Measurements from ENCODE around the gene GPA33.
A peak's percentile ranks its signal among the peaks of the same experiment; 100 is the strongest.

Gene GPA33

DNA sequence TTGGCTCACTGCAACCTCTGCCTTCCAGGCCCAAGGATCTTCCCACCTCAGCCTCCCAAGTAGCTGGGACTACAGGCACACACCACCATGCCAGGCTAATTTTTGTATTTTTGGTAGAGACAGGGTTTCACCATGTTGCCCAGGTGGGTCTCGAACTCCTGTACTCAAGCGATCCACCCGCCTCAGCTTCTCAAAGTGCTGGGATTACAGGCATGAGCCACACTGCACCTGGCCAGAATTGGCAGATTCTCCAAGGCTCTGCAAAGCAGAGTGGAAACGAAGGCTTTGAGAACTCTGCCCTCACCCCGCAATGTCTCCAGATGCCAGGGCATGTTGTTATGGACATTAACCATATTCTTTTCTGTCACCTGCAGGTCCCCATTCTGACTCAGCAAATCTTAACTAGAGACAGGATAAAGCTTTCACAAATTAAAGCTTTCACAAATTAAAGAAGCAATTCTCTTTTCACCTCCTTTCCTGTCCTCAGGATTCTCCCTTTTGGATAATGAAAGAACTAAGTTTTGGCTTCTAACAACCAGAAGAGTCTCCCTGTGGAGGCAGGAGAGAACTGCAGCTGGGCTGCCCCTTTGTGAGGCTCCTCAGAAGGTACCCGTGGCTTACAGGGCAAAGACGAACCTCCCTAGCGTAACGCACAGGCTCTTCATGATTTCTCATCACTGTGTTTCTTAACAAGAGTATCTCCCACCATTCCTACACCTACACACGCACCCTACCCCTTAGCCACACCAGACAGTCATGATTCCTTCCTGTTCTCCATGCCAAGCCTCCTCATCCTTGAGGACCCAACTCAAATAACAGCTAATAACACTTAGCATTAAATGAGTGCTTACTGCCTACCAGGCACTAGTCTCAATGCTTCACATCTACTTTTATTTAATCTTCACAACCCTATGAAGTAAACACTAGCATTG lies 29.8 kb downstream of the GPA33 start:
- DNase-seq (ENCODE audit: low read depth) = peak; percentile 4
- TF ChIP-seq, protein P1, sequence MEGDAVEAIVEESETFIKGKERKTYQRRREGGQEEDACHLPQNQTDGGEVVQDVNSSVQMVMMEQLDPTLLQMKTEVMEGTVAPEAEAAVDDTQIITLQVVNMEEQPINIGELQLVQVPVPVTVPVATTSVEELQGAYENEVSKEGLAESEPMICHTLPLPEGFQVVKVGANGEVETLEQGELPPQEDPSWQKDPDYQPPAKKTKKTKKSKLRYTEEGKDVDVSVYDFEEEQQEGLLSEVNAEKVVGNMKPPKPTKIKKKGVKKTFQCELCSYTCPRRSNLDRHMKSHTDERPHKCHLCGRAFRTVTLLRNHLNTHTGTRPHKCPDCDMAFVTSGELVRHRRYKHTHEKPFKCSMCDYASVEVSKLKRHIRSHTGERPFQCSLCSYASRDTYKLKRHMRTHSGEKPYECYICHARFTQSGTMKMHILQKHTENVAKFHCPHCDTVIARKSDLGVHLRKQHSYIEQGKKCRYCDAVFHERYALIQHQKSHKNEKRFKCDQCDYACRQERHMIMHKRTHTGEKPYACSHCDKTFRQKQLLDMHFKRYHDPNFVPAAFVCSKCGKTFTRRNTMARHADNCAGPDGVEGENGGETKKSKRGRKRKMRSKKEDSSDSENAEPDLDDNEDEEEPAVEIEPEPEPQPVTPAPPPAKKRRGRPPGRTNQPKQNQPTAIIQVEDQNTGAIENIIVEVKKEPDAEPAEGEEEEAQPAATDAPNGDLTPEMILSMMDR (IDR thresholded peaks at IDR 0.05; ENCODE audit: low read length, missing control alignments) = peak; percentile 32

DNA sequence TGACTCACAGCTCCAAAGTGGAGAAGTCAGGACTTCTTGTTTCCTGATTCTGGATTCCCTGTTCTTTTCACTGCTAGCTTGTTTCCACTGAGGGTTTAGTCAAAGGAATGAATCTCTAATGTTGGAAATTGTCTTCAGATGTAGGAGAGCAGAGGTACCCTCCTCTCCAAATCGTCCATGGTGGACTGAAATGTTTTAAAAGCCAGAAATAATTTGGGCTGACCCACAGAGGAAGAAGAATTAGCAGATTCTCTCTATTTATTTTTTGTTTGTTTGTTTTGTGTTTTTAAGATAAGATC lies 30.4 kb downstream of the GPA33 start:
- TF ChIP-seq, protein P1 (IDR thresholded peaks at IDR 0.05; ENCODE audit: low read length, missing control alignments) = no peak
- no peak for DNase-seq (ENCODE audit: low read depth)
- no peak overlapping the region for H3K4me3 ChIP-seq (replicated peaks; ENCODE audit: low read depth, low read length)

More for the DNA sequence above, 29.8 kb downstream of the GPA33 start:
- H3K4me3 ChIP-seq (replicated peaks; ENCODE audit: low read depth, low read length) = no peak overlapping the region

DNA sequence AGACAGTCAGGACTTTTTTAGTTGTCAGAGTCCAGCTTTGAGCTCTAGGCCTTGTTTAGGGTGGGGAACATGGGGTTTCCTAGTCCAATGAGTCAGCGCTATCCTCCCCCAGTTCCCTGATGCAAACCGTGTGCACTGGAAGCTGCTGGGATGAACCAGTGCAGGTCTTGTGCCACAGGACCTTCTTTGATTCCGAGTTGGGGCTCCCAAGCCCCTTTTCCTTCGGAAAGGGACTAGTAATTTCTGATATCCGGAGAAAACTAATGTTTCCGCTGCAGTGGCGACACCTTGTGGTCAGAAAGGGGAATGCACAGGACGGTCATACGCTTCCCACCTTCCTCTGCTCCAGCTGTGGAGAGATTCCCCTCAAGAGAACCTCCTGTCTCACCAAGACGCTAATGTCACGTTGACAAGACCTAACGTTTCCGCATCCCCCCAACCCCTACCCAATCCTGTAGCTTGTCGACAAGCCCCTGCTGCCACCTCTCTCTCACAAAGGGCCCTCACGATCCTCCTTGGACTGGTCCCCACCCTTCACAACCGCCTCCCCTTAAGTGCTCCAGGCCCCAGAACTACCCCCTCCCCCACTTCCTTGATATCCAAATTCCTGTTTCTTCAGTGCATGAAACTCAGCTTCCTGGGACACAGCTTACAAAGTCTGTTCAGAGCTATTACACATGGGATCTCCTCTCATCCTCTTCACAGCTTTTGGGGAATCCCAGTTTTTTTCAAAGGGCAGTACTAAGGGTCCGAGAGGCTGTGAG lies 30.9 kb downstream of the GPA33 start:
- TF ChIP-seq, protein P1 (IDR thresholded peaks at IDR 0.05; ENCODE audit: low read length, missing control alignments) = peak; percentile 98
- DNase-seq (ENCODE audit: low read depth) = peak; percentile 73
- no peak overlapping the region for H3K4me3 ChIP-seq (replicated peaks; ENCODE audit: low read depth, low read length)

DNA sequence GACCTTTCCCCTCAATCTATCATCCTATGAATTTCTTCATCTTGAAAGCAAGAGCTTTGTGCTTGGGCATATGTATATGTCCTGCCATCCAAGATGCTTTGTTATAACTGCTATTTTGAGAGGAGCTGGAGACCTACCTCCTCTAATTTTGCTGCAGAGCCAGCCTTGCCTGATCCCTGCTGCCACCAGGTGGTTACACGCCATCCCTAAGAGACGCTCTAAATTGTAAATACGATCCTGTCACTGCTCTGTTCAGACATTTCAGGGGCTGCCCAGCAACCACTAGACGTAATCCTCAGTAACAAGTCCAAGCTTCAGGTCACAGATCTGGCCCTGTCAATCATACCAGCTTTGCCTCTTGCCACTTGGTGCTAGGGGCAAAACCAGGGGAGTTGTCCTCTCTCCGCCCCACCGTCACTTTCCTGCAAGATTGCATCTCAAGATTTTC lies 32.9 kb downstream of the GPA33 start:
- no peak overlapping the region for H3K4me3 ChIP-seq (replicated peaks; ENCODE audit: low read depth, low read length)
- TF ChIP-seq, protein P1 (IDR thresholded peaks at IDR 0.05; ENCODE audit: low read length, missing control alignments) = peak; percentile 45
- peak; percentile 37 for DNase-seq (ENCODE audit: low read depth)

DNA sequence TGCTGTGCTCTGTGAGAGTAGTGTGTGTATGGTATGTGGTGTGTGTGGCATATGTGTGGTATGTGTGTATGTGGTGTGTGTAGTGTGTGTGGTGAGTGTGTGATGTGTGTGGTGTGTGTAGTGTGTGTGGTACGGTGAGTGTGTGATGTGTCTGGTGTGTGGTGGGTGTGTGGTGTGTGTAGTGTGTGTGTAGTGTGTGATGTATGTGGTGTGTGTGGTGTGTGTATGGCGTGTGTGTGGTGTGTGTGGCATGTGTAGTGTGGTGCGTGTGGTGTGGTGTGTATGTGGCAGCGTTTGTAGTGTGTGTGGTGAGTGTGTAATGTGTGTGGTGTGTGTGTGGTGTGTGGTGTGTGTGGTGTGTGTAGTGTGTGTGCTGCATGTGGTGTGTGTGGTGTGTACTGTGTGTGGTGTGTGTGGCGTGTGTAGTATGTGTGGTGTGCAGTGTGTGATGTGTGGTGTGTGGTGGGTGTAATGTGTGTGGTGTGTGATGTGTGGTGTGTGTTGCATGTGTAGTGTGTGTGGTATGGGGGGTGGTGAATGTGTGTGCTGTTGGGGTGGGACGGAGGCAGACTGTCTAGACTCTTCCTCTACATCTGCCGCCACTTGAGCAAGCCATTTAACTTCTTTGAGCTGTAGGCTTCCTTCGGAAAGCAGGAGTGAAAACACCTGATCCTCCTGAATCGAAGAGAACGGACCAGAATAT lies 33.5 kb downstream of the GPA33 start:
- DNase-seq (ENCODE audit: low read depth) = peak; percentile 4
- H3K4me3 ChIP-seq (replicated peaks; ENCODE audit: low read depth, low read length) = no peak overlapping the region
- TF ChIP-seq, protein P1 (IDR thresholded peaks at IDR 0.05; ENCODE audit: low read length, missing control alignments) = no peak

DNA sequence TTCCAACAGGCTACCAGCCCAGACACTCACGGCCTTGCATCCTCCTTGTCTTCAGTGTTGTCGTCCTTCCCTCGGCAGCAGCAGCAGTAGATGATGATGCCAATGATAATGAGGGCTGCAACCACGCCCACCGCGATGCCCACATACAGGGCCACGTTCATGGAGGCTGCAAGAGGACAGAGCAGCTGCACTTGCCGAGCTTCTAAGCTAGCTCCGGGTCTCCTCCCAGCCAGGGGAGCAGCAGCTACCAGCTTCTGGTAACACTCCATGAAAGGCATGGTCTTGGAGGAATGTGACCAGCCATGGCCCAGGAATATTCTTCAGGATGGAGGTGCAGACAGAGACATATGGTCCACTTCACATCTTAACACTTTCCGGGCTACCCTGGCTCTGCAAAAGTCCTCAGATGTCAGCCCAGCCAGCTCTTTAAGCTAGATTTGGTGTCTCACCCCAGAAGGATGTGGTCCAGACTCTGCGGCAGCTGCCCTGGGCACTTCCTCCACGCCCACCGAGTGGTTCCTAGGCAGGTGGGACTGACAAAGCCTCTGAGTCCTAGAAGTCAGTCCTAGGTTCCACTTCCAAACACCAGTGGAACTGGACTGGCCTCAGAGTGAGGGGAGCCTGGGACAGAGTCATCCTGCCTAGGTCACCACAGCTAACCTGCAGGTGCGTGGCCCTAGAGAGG lies 35.1 kb downstream of the GPA33 start:
- no peak overlapping the region for H3K4me3 ChIP-seq (replicated peaks; ENCODE audit: low read depth, low read length)
- no peak for DNase-seq (ENCODE audit: low read depth)
- TF ChIP-seq, protein P1 (IDR thresholded peaks at IDR 0.05; ENCODE audit: low read length, missing control alignments) = no peak

Data from fibroblast of pulmonary artery (primary cell).